Astrocyte of the spinal cord (primary cell): ENCODE results near the gene GNA14.

Experiments used
- DNase-seq: peaks from one replicate; pipeline ENCODE4 v3.0.0; 2011; ENCODE audit warnings: low read depth, low spot score
- H3K4me3 ChIP-seq: 2 replicates; pipeline ENCODE4 v1.5.1; 2011; ENCODE audit warnings: low read depth, mild to moderate bottlenecking, low read length, moderate library complexity
- CTCF ChIP-seq: IDR thresholded peaks from 2 replicates; pipeline ENCODE4 v1.5.1; 2012; ENCODE audit warnings: low read depth, mild to moderate bottlenecking, low read length, inconsistent platforms
- in situ Hi-C: cut with HindIII; loops from 2 replicates; pipeline ENCODE4 v1.10.0; 2017; ENCODE audit warnings: low sequenced_read_pairs

GNA14 gene

GRCh38 chr9:77598991-77599390 lies 49.1 kb downstream of the GNA14 start:
- no peak overlapping the region for H3K4me3 ChIP-seq
- in situ Hi-C loops: no loop called here
- no peak for DNase-seq
- TF ChIP-seq CTCF: no peak

- TF ChIP-seq CTCF: no peak
- DNase-seq: peak; percentile 35
- H3K4me3 ChIP-seq: no peak overlapping the region
- in situ Hi-C loops: no loop called here
These were observed 49.6 kb downstream of the GNA14 start for GRCh38 chr9:77598524-77598923.

DNA sequence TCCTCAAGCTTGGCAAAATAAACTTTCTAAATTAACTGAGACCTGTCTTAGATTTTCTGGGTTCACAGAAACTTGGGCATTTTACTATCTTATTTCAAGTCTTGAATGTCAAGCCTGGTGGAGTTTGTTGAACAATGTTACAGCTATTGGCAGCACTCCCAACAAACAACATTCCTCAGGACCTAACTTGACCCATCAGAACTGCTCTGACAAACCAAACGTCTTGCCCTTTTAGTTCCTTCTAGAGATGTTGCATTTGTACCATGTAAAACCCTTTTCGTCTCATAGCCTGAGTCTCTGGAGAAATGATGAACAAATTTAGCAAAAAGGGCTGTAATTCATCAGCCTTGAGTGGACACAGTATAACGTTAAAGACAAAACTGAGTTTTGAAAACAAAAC lies 51.1 kb downstream of the GNA14 start:
- no peak overlapping the region for H3K4me3 ChIP-seq
- in situ Hi-C loops: no loop called here
- TF ChIP-seq CTCF: no peak
- DNase-seq: no peak

GRCh38 chr9:77595426-77596095 lies 52.6 kb downstream of the GNA14 start:
- no peak for DNase-seq
- in situ Hi-C loops: no loop called here
- no peak overlapping the region for H3K4me3 ChIP-seq
- TF ChIP-seq CTCF: no peak

DNA sequence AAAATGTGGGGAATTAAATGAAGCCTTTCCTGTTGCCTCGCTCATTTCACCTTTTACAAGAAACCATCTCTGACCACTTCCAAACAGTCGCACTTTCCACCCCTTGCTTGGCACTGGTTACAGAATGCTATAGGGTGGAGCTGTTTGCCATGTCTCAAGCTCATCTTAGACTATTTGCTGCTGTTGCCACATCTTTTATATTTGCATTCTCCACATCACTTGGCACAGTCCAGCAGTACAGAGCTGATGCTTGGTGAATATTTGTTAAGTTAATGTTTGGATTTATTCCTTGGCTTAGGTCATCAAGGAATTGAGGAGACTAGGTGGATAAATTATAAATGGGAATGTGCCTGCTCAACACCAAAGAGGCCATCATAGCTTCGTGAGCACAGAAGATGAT lies 53.2 kb downstream of the GNA14 start:
- DNase-seq: no peak
- in situ Hi-C loops: no loop called here
- TF ChIP-seq CTCF: no peak
- H3K4me3 ChIP-seq: no peak overlapping the region

- DNase-seq: no peak
- no peak for TF ChIP-seq CTCF
- in situ Hi-C loops: no loop called here
- no peak overlapping the region for H3K4me3 ChIP-seq
These were observed 54.6 kb downstream of the GNA14 start for GRCh38 chr9:77593528-77593927.
